Mesenchymal stem cell (in vitro differentiated cells and primary cell): ENCODE measurements around the gene SVOP. TPM values are rescaled to one million over a fixed set of nuclear protein-coding genes. Genes with fewer than 3 reads are reported as not detected.

Source experiments
- DNase-seq: peaks from one replicate; pipeline ENCODE4 v3.0.0-alpha.2; 2013
- H2AFZ ChIP-seq: one replicate; pipeline ENCODE4 v1.6.1; 2013; ENCODE audit warnings: low read depth, mild to moderate bottlenecking, control low read depth, inconsistent platforms, low read length, moderate library complexity
- H2AK5ac ChIP-seq: 2 replicates; pipeline ENCODE4 v1.6.1; 2013; ENCODE audit warnings: low read length, moderate library complexity, mild to moderate bottlenecking, inconsistent platforms; ENCODE audit not compliant: severe bottlenecking
- H2BK120ac ChIP-seq: one replicate; pipeline ENCODE4 v1.6.1; 2013; ENCODE audit warnings: low read depth, mild to moderate bottlenecking, inconsistent platforms, low read length, moderate library complexity
- H2BK12ac ChIP-seq, 2 experiments: one replicate each; pipeline ENCODE4 v1.6.1; 2013; ENCODE audit warnings: inconsistent platforms in 2 of 2, low read length in 2 of 2, mild to moderate bottlenecking in 2 of 2, moderate library complexity in 2 of 2, control low read depth in 1 of 2
- H2BK15ac ChIP-seq: one replicate; pipeline ENCODE4 v1.6.1; 2013; ENCODE audit warnings: mild to moderate bottlenecking, low read depth, inconsistent platforms; ENCODE audit not compliant: poor library complexity, severe bottlenecking
- H2BK5ac ChIP-seq: 2 replicates; pipeline ENCODE4 v1.6.1; 2013; ENCODE audit warnings: low read depth, mild to moderate bottlenecking, low read length, control low read depth, inconsistent platforms; ENCODE audit not compliant: poor library complexity, severe bottlenecking
- H3K14ac ChIP-seq, 2 experiments: one replicate each; pipeline ENCODE4 v1.6.1; 2013; ENCODE audit warnings: inconsistent platforms in 2 of 2, low read length in 2 of 2, control low read depth in 1 of 2, mild to moderate bottlenecking in 1 of 2, moderate library complexity in 1 of 2
- H3K18ac ChIP-seq, 2 experiments: one replicate each; pipeline ENCODE4 v1.6.1; 2013; ENCODE audit warnings: inconsistent platforms in 2 of 2, low read length in 2 of 2, control low read depth in 1 of 2, low read depth in 1 of 2, mild to moderate bottlenecking in 1 of 2
- H3K23ac ChIP-seq, 2 experiments: one replicate each; pipeline ENCODE4 v1.6.1; 2013; ENCODE audit warnings: inconsistent platforms in 2 of 2, low read length in 2 of 2, mild to moderate bottlenecking in 2 of 2, moderate library complexity in 2 of 2, control low read depth in 1 of 2
- H3K27ac ChIP-seq: 2 replicates; pipeline ENCODE4 v1.5.1; 2013; ENCODE audit warnings: mild to moderate bottlenecking, moderate library complexity, low read length, control low read depth, inconsistent platforms; ENCODE audit not compliant: poor library complexity, severe bottlenecking
- H3K27me3 ChIP-seq, 2 experiments: 2 replicates each; pipeline versions ENCODE4 v1.6.1 to v1.7.0; 2013; ENCODE audit warnings: low read length in 2 of 2, mild to moderate bottlenecking in 2 of 2, moderate library complexity in 2 of 2, control low read depth in 1 of 2, inconsistent platforms in 1 of 2; ENCODE audit not compliant: control insufficient read depth in 1 of 2, insufficient read depth in 1 of 2
- H3K36me3 ChIP-seq, 2 experiments: 2 replicates each; pipeline versions ENCODE4 v1.6.1 to v1.7.0; 2013; ENCODE audit warnings: low read length in 2 of 2, control low read depth in 1 of 2, inconsistent platforms in 1 of 2, low read depth in 1 of 2, mild to moderate bottlenecking in 1 of 2; ENCODE audit not compliant: insufficient read depth in 2 of 2, control insufficient read depth in 1 of 2
- H3K4ac ChIP-seq, 2 experiments: one replicate each; pipeline ENCODE4 v1.6.1; 2013; ENCODE audit warnings: inconsistent platforms in 2 of 2, low read length in 2 of 2, mild to moderate bottlenecking in 2 of 2, moderate library complexity in 2 of 2, control low read depth in 1 of 2, low read depth in 1 of 2
- H3K4me1 ChIP-seq: 2 replicates; pipeline ENCODE4 v1.6.1; 2013; ENCODE audit warnings: low read depth, low read length, control low read depth; ENCODE audit not compliant: control insufficient read depth, insufficient read depth
- H3K4me2 ChIP-seq: 2 replicates; pipeline ENCODE4 v1.6.1; 2013; ENCODE audit warnings: low read length, mild to moderate bottlenecking, inconsistent platforms; ENCODE audit not compliant: poor library complexity, severe bottlenecking
- H3K4me3 ChIP-seq, 2 experiments: 2 replicates each; pipeline versions ENCODE4 v1.5.1 to v1.7.0; 2013; ENCODE audit warnings: low read length in 2 of 2, mild to moderate bottlenecking in 2 of 2, control low read depth in 1 of 2, low read depth in 1 of 2; ENCODE audit not compliant: insufficient read depth in 1 of 2
- H3K79me1 ChIP-seq: replicated peaks from 2 replicates; pipeline ENCODE4 v1.6.1; 2013; ENCODE audit warnings: mild to moderate bottlenecking, control low read depth, low read length, inconsistent platforms; ENCODE audit not compliant: poor library complexity, severe bottlenecking
- H3K9ac ChIP-seq: 2 replicates; pipeline ENCODE4 v1.7.0; 2013; ENCODE audit warnings: mild to moderate bottlenecking, low read length, moderate library complexity
- H3K9me3 ChIP-seq: 2 replicates; pipeline ENCODE4 v1.7.0; 2013; ENCODE audit warnings: mild to moderate bottlenecking, low read length; ENCODE audit not compliant: control insufficient read depth
- H4K8ac ChIP-seq: one replicate; pipeline ENCODE4 v1.6.1; 2013; ENCODE audit warnings: inconsistent platforms, mild to moderate bottlenecking, low read length, moderate library complexity
- H4K91ac ChIP-seq: one replicate; pipeline ENCODE4 v1.6.1; 2013; ENCODE audit warnings: mild to moderate bottlenecking, low read length, inconsistent platforms
- WGBS: methylation state at CpG from one replicate; pipeline ENCODE4 v1.1.7; 2013; ENCODE audit warnings: mixed read lengths; 5-methylcytosine and 5-hydroxymethylcytosine counted together
- polyA plus RNA-seq, 2 experiments: library from polyadenylated mRNA; stranded (reverse); fragments of 200-250 nt; gene quantifications; one replicate each; pipeline ENCODE4 v1.2.3, GENCODE V29; 2013

SVOP gene
- not detected for polyA plus RNA-seq (2013, experiment 1 of 2)
- not detected for polyA plus RNA-seq (2013, experiment 2 of 2)

GRCh38 chr12:109020796-109021380 lies at the start of gene SVOP:
TSS of gene SVOP (minus strand) at chr12:109021068. CDS start at chr12:109020868, 200 bp downstream.
- Histone ChIP-seq H3K18ac (no peak within 1 kb of the TSS), H3K36me3 (no peaks in the 10 kb centered on the region), H3K9ac (no peak within 1 kb of the TSS), H2AFZ (peak within 1 kb of the TSS; percentile 71), H3K23ac (no peak within 1 kb of the TSS), H3K4me3 (peak within 1 kb of the TSS in 1 of 2 experiments; percentile 61), H4K91ac (no peak within 1 kb of the TSS), H3K27me3 (no peaks in the 10 kb centered on the region), H4K8ac (no peak within 1 kb of the TSS), H2AK5ac (no peak within 1 kb of the TSS), H2BK15ac (no peak within 1 kb of the TSS), H3K4ac (no peak within 1 kb of the TSS), H3K4me2 (peak within 1 kb of the TSS; percentile 82), H2BK120ac (no peak within 1 kb of the TSS), H3K14ac (no peak within 1 kb of the TSS), H3K27ac (no peak within 1 kb of the TSS), H3K79me1 (no peaks in the 10 kb centered on the region), H3K4me1 (peaks cover 4% of the 10 kb centered on the region), H2BK12ac (no peak within 1 kb of the TSS), H2BK5ac (no peak within 1 kb of the TSS), H3K9me3 (no peaks in the 10 kb centered on the region)
- peak; percentile 84 for DNase-seq
- 10% methylated on average over 30 of the region's 30 CpGs for WGBS

- no peak for DNase-seq
- no peak overlapping the region for H2BK5ac ChIP-seq
These were observed 48.7 kb upstream of the SVOP start for GRCh38 chr12:109069307-109070271.

GRCh38 chr12:109065853-109066193 lies 45.0 kb upstream of the SVOP start:
- Histone ChIP-seq H3K18ac (no peak overlapping the region), H2BK12ac (no peak overlapping the region), H3K4me3 (no peak overlapping the region), H3K9me3 (no peaks in the 10 kb centered on the region), H3K27me3 (no peaks in the 10 kb centered on the region), H2AK5ac (no peak overlapping the region), H3K14ac (no peak overlapping the region), H3K36me3 (peaks cover 33 to 61% of the 10 kb centered on the region in 2 experiments), H2BK120ac (no peak overlapping the region), H4K91ac (no peak overlapping the region), H3K4me2 (no peak overlapping the region), H3K4me1 (peaks cover 6% of the 10 kb centered on the region), H3K27ac (peak overlapping the region; percentile 42), H3K4ac (no peak overlapping the region), H3K79me1 (peaks cover 6% of the 10 kb centered on the region), H2BK5ac (no peak overlapping the region), H3K23ac (no peak overlapping the region), H2AFZ (no peak overlapping the region), H2BK15ac (no peak overlapping the region), H3K9ac (no peak overlapping the region), H4K8ac (no peak overlapping the region)
- no peak for DNase-seq
- WGBS: 89% methylated on average over 1 of the region's 1 CpG

More at GRCh38 chr12:109069307-109070271, 48.7 kb upstream of the SVOP start:
- Histone ChIP-seq H3K4ac (no peak overlapping the region), H3K4me1 (peaks cover 6% of the 10 kb centered on the region), H4K91ac (no peak overlapping the region), H3K9ac (no peak overlapping the region), H3K27me3 (no peaks in the 10 kb centered on the region), H3K18ac (no peak overlapping the region), H2BK120ac (no peak overlapping the region), H2BK15ac (no peak overlapping the region), H3K36me3 (peaks cover 26 to 80% of the 10 kb centered on the region in 2 experiments), H3K4me2 (no peak overlapping the region), H3K14ac (no peak overlapping the region), H2AFZ (no peak overlapping the region), H4K8ac (no peak overlapping the region), H3K9me3 (no peaks in the 10 kb centered on the region), H2AK5ac (no peak overlapping the region), H3K23ac (no peak overlapping the region), H3K27ac (no peak overlapping the region), H2BK12ac (no peak overlapping the region), H3K4me3 (no peak overlapping the region), H3K79me1 (peaks cover 6% of the 10 kb centered on the region)
- WGBS: 66% methylated on average over 17 of the region's 17 CpGs

GRCh38 chr12:109065154-109065852 lies 44.4 kb upstream of the SVOP start:
- DNase-seq: no peak
- Histone ChIP-seq H3K4me2 (no peak overlapping the region), H2BK12ac (no peak overlapping the region), H2AK5ac (no peak overlapping the region), H3K14ac (no peak overlapping the region), H2BK5ac (no peak overlapping the region), H3K18ac (no peak overlapping the region), H3K79me1 (peaks cover 3% of the 10 kb centered on the region), H3K9ac (no peak overlapping the region), H2BK15ac (no peak overlapping the region), H3K27me3 (no peaks in the 10 kb centered on the region), H3K4ac (no peak overlapping the region), H3K4me3 (no peak overlapping the region), H3K9me3 (no peaks in the 10 kb centered on the region), H2BK120ac (no peak overlapping the region), H2AFZ (no peak overlapping the region), H3K27ac (peak overlapping the region; percentile 3), H3K36me3 (peaks cover 29 to 59% of the 10 kb centered on the region in 2 experiments), H3K4me1 (peaks cover 6% of the 10 kb centered on the region), H4K91ac (no peak overlapping the region), H4K8ac (no peak overlapping the region), H3K23ac (no peak overlapping the region)
- WGBS: 87% methylated on average over 4 of the region's 5 CpGs
